OCI-LY3 (cell line): Measurements from ENCODE around the gene ISG15.

Experiments
- CTCF ChIP-seq: fragments of 200-600, 300-600 bp; sonication (generic); IDR thresholded peaks from 2 replicates; pipeline ENCODE4 v1.5.1; 2014; ENCODE audit warnings: antibody characterized with exemption, low read length, low read depth
- EZH2phosphoT487 ChIP-seq: fragments of 200-600 bp; shearing (Covaris generic); IDR thresholded peaks from 2 replicates; pipeline ENCODE4 v1.6.1; 2018; ENCODE audit warnings: antibody characterized with exemption, mixed run types, low read depth

- TF ChIP-seq CTCF (no peak), EZH2phosphoT487 (no peak)
These were observed 38.0 kb downstream of the ISG15 start for GRCh38 chr1:1051127-1051810.
